ENCODE data around the gene CAMK1D. TPM values are rescaled to one million over a fixed set of nuclear protein-coding genes. Genes with fewer than 3 reads are reported as not detected.

The CAMK1D gene
- total RNA-seq, 2 experiments from 2014 or later: 3.4 to 4.2 TPM

DNA sequence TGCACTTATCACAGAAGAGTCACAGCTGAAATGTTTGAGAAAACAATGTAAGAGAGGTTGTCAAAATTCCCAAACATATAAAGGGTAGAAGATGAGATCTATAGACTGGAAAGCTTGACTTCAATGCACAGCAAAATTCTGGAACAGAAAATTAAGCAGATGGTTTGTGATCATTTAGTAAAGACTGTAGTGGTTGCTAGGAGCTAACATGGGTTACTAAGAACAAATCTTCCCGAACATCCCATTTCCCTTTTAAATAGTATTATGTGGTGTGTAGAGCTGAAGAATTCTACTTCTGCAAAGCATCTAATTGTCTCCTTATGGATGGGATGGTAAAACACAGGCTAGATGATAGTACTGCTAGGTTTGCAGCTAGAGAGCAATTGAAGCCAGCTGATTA, 312.3 kb downstream of the CAMK1D start:
- Mint-ChIP-seq H3K27ac (no peak overlapping the region), H3K4me3 (no peak overlapping the region), H3K36me3 (ENCODE audit: low read depth) (no peaks in the 10 kb centered on the region), H3K27me3 (ENCODE audit: low read depth) (no peaks in the 10 kb centered on the region), H3K4me1 (ENCODE audit: low read depth) (peaks cover under 1% of the 10 kb centered on the region), H3K9me3 (ENCODE audit: insufficient read depth) (no peaks in the 10 kb centered on the region)
- no peak for DNase-seq
- CTCF ChIA-PET: interaction anchor here (0.9 to 2.0 kb wide), 3 partner anchors 49 to 398 kb away, joined by 3 to 5 read pairs (median 4); no protein-coding TSS in a partner anchor
- ATAC-seq: no peak
- POLR2A ChIA-PET: no interaction called here

DNA sequence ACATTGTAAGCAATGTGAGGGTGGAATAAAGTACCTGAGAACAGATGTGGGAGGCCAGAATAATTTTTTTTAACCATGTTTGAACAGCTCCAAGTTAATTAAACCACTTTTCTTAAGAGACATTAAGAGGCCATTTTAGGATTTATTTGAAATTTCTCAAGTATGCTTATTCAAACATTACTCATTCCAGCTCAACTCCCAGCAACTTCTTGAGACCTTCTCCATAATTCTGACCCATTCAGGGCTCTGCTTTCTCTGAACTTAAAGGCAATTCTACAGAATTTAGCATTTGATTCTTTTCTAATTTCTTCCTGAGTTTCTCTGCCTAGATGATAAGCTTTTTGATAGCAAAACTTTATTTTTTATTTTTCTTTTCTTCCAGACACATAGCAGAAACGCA, 314.5 kb downstream of the CAMK1D start:
- ATAC-seq (no peak), DNase-seq (no peak)
- H3K4me1 Mint-ChIP-seq (ENCODE audit: low read depth): no peaks in the 10 kb centered on the region
- H3K27ac Mint-ChIP-seq: no peak overlapping the region
- H3K9me3 Mint-ChIP-seq (ENCODE audit: insufficient read depth): no peaks in the 10 kb centered on the region
- no peaks in the 10 kb centered on the region for H3K27me3 Mint-ChIP-seq (ENCODE audit: low read depth)
- H3K36me3 Mint-ChIP-seq (ENCODE audit: low read depth): no peaks in the 10 kb centered on the region
- ChIA-PET CTCF (interaction anchor here (1.4 kb wide), 1 partner anchor 48 kb away, joined by 4 read pairs; no protein-coding TSS in a partner anchor), POLR2A (no interaction called here)
- H3K4me3 Mint-ChIP-seq: no peak overlapping the region

DNA sequence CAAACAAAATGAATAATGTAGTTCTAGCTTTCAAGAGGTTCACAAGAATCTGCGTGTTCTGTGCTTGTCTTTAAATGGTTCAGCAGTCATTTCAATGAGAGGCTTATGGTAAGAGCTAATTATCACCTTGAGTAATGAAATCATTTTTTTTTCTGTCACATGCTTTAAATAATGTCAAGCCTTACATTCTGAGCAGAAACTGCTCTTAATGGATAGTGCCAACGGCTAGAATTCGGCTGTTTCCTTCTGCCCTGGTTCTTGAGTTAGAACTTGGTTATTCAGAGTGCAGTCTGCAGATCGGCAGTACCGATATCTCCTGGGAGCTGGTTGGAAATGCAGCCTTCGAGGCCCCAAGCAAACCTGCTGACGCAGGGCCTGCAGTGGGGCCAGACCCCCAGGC, 316.2 kb downstream of the CAMK1D start:
- Mint-ChIP-seq H3K9me3 (ENCODE audit: insufficient read depth) (no peaks in the 10 kb centered on the region), H3K27me3 (ENCODE audit: low read depth) (no peaks in the 10 kb centered on the region), H3K36me3 (ENCODE audit: low read depth) (no peaks in the 10 kb centered on the region), H3K27ac (no peak overlapping the region), H3K4me1 (ENCODE audit: low read depth) (no peaks in the 10 kb centered on the region), H3K4me3 (no peak overlapping the region)
- ATAC-seq (no peak), DNase-seq (no peak)
- ChIA-PET CTCF (interaction anchor here (1.8 kb wide), 1 partner anchor 9 kb away, joined by 6 read pairs; no protein-coding TSS in a partner anchor), POLR2A (no interaction called here)

DNA sequence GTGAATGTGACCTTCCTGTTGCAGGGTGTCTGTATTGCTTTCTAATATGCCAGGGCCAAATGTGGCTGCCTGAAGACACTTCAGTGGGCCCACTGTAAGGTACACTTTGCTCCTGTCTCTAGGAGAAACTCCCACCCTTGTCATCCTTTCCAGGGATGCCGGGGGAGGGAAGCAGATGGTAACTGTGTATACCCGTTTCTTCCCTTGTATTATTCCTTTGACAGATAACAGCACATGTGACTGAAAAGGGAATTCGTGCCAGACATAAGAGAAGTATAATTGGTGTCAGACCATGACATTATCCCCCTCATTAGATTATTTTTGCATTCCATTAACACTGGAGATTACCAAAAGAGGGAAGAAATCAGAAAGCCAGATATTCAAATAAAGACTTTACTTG, 317.7 kb downstream of the CAMK1D start:
- ATAC-seq (no peak), DNase-seq (no peak)
- Mint-ChIP-seq H3K9me3 (ENCODE audit: insufficient read depth) (no peaks in the 10 kb centered on the region), H3K4me3 (no peak overlapping the region), H3K27ac (no peak overlapping the region), H3K36me3 (ENCODE audit: low read depth) (no peaks in the 10 kb centered on the region), H3K4me1 (ENCODE audit: low read depth) (no peaks in the 10 kb centered on the region), H3K27me3 (ENCODE audit: low read depth) (no peaks in the 10 kb centered on the region)
- ChIA-PET POLR2A (no interaction called here), CTCF (no interaction called here)

DNA sequence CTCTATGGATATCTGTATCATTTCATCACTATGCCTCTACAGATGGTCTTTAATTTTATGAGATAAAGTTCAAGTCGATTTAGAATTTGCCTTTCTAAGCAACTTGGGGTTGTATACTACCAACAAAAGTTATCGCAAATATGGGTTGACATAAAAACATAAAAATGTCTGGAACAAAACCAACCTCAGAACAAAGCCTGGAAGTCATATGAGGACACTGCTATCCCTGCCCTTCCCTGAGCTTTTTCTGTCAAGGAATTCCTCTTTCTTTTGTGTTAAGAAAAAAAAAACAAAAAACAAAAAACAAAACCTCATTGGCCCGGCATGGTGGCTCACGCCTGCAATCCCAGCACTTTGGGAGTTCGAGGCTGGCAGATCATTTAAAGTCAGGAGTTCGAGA, 319.3 kb downstream of the CAMK1D start:
- Mint-ChIP-seq H3K4me1 (ENCODE audit: low read depth) (no peaks in the 10 kb centered on the region), H3K36me3 (ENCODE audit: low read depth) (no peaks in the 10 kb centered on the region), H3K4me3 (no peak overlapping the region), H3K9me3 (ENCODE audit: insufficient read depth) (no peaks in the 10 kb centered on the region), H3K27ac (no peak overlapping the region), H3K27me3 (ENCODE audit: low read depth) (no peaks in the 10 kb centered on the region)
- CTCF ChIA-PET: interaction anchor here (0.7 to 1.6 kb wide), 2 partner anchors 12 to 404 kb away, joined by 3 to 4 read pairs; no protein-coding TSS in a partner anchor
- POLR2A ChIA-PET: no interaction called here
- DNase-seq: no peak
- no peak for ATAC-seq

DNA sequence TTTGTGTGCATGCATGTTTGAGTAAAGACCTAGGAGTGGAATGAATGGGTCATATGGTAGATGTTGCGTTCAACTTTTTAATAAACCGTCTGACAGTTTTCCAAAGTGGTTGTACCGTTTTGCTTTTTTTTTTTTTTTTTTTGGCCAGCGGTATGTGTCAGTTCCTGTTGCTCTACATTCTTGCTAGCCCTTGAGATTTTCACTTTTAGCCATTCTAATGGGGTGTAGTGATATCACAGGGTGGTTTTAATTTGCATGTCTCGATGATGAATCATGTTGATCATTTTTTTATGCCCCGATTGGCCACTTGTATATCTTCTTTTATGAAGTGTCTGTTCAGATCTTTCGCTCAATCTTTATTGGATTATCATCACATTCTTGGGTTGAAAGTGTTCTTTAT, 320.7 kb downstream of the CAMK1D start:
- H3K27me3 Mint-ChIP-seq (ENCODE audit: low read depth): no peaks in the 10 kb centered on the region
- DNase-seq: no peak

DNA sequence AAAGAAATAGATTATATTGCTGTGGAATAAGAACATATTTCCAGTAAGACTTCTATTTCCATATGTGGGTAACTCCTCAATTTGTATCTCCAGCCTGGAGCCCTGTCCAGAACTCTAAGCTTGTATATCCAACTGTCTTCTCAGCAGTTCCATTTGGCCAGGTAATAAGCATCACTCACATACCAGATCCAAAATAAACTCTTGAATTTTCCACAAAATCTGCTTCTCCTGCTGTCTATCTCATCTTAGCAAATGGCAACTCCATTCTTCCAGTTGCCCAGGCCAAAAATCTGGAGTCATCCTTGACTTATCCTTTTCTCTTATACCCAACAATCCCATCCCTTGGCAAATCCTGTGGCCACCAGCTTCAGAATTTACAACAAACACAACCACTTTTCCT, 325.8 kb downstream of the CAMK1D start:
- Mint-ChIP-seq H3K36me3 (ENCODE audit: low read depth) (no peaks in the 10 kb centered on the region), H3K4me3 (no peak overlapping the region), H3K4me1 (ENCODE audit: low read depth) (no peaks in the 10 kb centered on the region), H3K9me3 (ENCODE audit: insufficient read depth) (no peaks in the 10 kb centered on the region), H3K27me3 (ENCODE audit: low read depth) (peaks cover 3% of the 10 kb centered on the region), H3K27ac (no peak overlapping the region)
- DNase-seq (no peak), ATAC-seq (no peak)
- POLR2A ChIA-PET: no interaction called here
- CTCF ChIA-PET: interaction anchor here (1.1 kb wide), 1 partner anchor 31 kb away, joined by 3 read pairs; no protein-coding TSS in a partner anchor

More for the DNA sequence above, 320.7 kb downstream of the CAMK1D start:
- Mint-ChIP-seq H3K36me3 (ENCODE audit: low read depth) (no peaks in the 10 kb centered on the region), H3K4me1 (ENCODE audit: low read depth) (no peaks in the 10 kb centered on the region), H3K4me3 (no peak overlapping the region), H3K27ac (no peak overlapping the region), H3K9me3 (ENCODE audit: insufficient read depth) (no peaks in the 10 kb centered on the region)
- ATAC-seq: no peak
- CTCF ChIA-PET: interaction anchor here (0.6 to 1.1 kb wide), 2 partner anchors 14 to 455 kb away, joined by 3 to 4 read pairs; no protein-coding TSS in a partner anchor
- POLR2A ChIA-PET: no interaction called here

DNA sequence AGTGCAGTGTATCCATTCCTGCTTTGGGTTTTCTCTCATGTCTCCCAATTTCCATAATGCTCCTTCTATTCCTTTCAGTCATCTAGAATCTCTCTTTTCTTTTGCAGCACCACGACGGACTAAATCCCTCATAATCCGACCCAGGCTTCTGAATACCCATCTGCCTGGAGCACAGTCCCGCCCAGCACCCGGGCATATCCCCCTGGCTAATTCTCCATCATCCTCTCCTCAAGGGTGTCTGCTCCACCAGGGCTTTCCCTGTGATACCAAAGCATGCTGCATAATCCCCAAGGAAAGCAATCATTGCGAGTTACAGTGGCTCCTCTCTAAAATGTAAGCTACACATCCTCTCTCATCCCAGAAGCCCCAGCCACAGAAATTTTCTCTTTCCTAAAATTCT, 330.3 kb downstream of the CAMK1D start:
- DNase-seq: no peak
- no peaks in the 10 kb centered on the region for H3K36me3 Mint-ChIP-seq (ENCODE audit: low read depth)
- no peak for ATAC-seq
- no peaks in the 10 kb centered on the region for H3K9me3 Mint-ChIP-seq (ENCODE audit: insufficient read depth)
- CTCF ChIA-PET: no interaction called here
- H3K27me3 Mint-ChIP-seq (ENCODE audit: low read depth): peaks cover 3% of the 10 kb centered on the region
- H3K4me3 Mint-ChIP-seq: no peak overlapping the region
- POLR2A ChIA-PET: no interaction called here
- H3K27ac Mint-ChIP-seq: no peak overlapping the region
- H3K4me1 Mint-ChIP-seq (ENCODE audit: low read depth): peaks cover 6% of the 10 kb centered on the region

DNA sequence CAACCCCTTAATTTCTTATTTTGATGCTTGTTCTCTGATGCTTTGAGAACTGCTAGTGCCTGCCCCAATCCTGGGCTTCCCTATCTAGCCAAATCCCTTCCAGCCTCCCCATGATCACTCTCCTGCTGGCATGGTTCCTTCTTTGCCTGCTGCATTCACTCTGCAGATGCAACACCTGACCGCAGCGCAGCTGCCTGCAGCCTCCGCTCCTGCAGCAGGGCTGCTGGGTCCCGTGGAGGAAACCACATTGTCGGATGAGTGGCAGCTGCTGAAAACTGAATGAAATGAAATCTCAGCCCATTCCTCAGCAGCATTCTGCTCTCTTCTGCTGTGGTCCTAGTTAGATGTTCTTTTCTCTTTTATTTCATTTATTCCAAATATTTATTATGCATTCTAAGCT, 331.9 kb downstream of the CAMK1D start:
- H3K4me3 Mint-ChIP-seq: no peak overlapping the region
- no peak for DNase-seq
- ChIA-PET CTCF (interaction anchor here (1.1 to 1.2 kb wide), 2 partner anchors 25 to 30 kb away, joined by 3 read pairs; no protein-coding TSS in a partner anchor), POLR2A (no interaction called here)
- H3K27me3 Mint-ChIP-seq (ENCODE audit: low read depth): peaks cover 3% of the 10 kb centered on the region
- H3K4me1 Mint-ChIP-seq (ENCODE audit: low read depth): peaks cover 6% of the 10 kb centered on the region
- no peak for ATAC-seq
- H3K36me3 Mint-ChIP-seq (ENCODE audit: low read depth): no peaks in the 10 kb centered on the region
- H3K27ac Mint-ChIP-seq: no peak overlapping the region
- no peaks in the 10 kb centered on the region for H3K9me3 Mint-ChIP-seq (ENCODE audit: insufficient read depth)

DNA sequence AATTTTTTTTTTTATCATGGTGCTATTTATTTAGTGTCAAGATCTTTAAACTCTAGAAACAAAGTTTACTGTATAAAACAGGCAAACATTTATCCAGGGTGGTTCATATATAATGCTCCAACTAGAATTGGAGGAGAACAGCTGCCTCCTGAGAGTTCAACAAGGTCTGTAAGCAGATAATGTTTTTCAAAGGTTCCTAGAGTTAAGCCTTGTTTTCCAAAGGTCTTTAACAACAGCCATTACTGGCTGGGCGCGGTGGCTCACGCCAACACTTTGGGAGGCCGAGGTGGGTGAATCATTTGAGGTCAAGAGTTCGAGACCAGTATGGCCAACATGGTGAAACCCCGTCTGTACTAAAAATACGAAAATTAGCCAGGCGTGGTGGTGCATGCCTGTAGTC, 335.4 kb downstream of the CAMK1D start:
- Mint-ChIP-seq H3K9me3 (ENCODE audit: insufficient read depth) (no peaks in the 10 kb centered on the region), H3K4me3 (no peak overlapping the region), H3K27me3 (ENCODE audit: low read depth) (no peaks in the 10 kb centered on the region), H3K27ac (no peak overlapping the region), H3K4me1 (ENCODE audit: low read depth) (peaks cover 6% of the 10 kb centered on the region), H3K36me3 (ENCODE audit: low read depth) (no peaks in the 10 kb centered on the region)
- ChIA-PET CTCF (no interaction called here), POLR2A (no interaction called here)
- ATAC-seq (no peak), DNase-seq (no peak)

DNA sequence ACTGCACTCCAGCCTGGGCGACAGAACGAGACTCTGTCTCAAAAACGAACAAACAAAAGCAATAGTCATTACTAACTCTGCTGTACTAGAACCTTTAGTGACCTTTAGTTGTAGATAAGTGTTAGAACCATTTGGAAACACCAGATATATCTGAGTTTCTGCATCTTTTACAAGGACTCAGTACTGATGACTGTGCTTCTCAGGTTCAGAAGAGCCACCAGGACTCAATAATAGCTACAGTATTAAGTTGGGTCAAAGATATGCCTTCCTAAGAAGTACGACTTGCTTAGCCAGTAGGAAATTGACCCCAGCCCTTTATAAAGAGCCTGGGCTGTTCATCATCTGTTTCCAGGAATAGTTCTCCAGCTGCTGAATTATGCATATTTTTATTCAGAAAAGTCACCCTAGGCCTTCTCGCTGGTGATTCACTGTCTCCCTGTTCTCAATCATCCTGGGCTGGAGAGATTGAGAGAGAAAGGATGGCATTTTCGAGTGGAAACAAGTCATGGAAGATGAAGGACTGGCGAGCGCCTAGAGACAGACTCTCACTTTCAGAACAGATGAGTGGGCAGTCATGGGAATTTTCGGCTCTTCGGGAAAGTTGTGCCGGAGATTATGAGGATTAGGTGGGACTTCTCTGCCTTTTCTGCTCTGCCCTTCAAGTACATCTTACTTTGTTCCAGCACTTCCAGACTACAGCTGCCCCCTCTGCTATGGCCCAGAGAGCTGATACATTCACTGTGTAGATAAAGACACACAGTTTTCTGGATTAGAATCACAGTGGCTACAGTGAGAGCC, 336.1 kb downstream of the CAMK1D start:
- CTCF ChIA-PET: no interaction called here
- Mint-ChIP-seq H3K27me3 (ENCODE audit: low read depth) (no peaks in the 10 kb centered on the region), H3K36me3 (ENCODE audit: low read depth) (no peaks in the 10 kb centered on the region), H3K9me3 (ENCODE audit: insufficient read depth) (no peaks in the 10 kb centered on the region), H3K4me3 (no peak overlapping the region), H3K27ac (no peak overlapping the region), H3K4me1 (ENCODE audit: low read depth) (peaks cover 6% of the 10 kb centered on the region)
- DNase-seq (no peak), ATAC-seq (no peak)
- POLR2A ChIA-PET: no interaction called here

DNA sequence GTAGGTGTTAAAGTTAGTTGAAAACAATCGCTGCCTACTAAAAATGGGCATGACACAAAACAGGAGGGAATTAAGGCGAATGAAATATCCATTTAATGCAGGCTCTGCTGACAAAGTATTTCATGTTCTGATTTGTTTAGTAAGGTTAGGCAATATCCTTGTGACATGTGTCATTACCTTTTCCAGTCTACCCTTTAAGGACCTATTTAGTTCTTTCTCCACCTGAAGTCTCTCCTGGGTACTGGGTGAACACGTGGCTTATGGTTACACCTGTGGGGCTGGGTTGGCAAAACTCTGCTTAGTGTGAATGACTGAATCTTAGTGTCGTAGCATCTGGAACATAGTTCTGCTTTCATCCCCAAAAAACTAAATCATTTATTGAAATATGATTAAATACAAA, 338.6 kb downstream of the CAMK1D start:
- POLR2A ChIA-PET: interaction anchor here (0.7 kb wide), 1 partner anchor 427 kb away, joined by 4 read pairs; no protein-coding TSS in a partner anchor
- no peaks in the 10 kb centered on the region for H3K9me3 Mint-ChIP-seq (ENCODE audit: insufficient read depth)
- no peaks in the 10 kb centered on the region for H3K27me3 Mint-ChIP-seq (ENCODE audit: low read depth)
- CTCF ChIA-PET: no interaction called here
- H3K27ac Mint-ChIP-seq: no peak overlapping the region
- no peak overlapping the region for H3K4me3 Mint-ChIP-seq
- ATAC-seq: no peak
- no peaks in the 10 kb centered on the region for H3K4me1 Mint-ChIP-seq (ENCODE audit: low read depth)
- DNase-seq: no peak
- no peaks in the 10 kb centered on the region for H3K36me3 Mint-ChIP-seq (ENCODE audit: low read depth)

Measured in activated CD8-positive, alpha-beta T cell treated with anti-CD3 and anti-CD28 coated beads, Interleukin-2, amount 10 ng/mL, durations not matched to agents 7 days and 5 days (primary cell).